PFSK-1 (cell line): ENCODE measurements around the gene KCNK17.

ENCODE experiments used
- FOXP2 ChIP-seq: optimal IDR thresholded peaks from 2 replicates; pipeline ENCODE3; 2011; ENCODE audit warnings: borderline replicate concordance, control low read depth, inconsistent platforms; ENCODE audit not compliant: insufficient read depth; ENCODE audit errors: extremely low read length, extremely low read depth
- POLR2AphosphoS5 ChIP-seq: IDR thresholded peaks from 2 replicates; pipeline ENCODE4 v1.6.1; 2012; ENCODE audit warnings: low read depth, mild to moderate bottlenecking, control low read depth, low read length, moderate library complexity
- SIN3A ChIP-seq: IDR thresholded peaks from 2 replicates; pipeline ENCODE4 v1.6.1; 2012; ENCODE audit warnings: mild to moderate bottlenecking, low read length, moderate library complexity, borderline replicate concordance; ENCODE audit not compliant: insufficient read depth
- TAF1 ChIP-seq: IDR thresholded peaks from 2 replicates; pipeline ENCODE4 v1.6.1; 2012; ENCODE audit warnings: low read length, control low read depth, borderline replicate concordance; ENCODE audit not compliant: insufficient read depth
- TF ChIP-seq, protein P1 (sequence below), 2 experiments: IDR thresholded peaks; 2 replicates each; pipeline versions ENCODE4 v1.6.1 to v1.8.0; 2011 to 2012; ENCODE audit warnings: low read depth in 2 of 2, low read length in 2 of 2, control low read depth in 1 of 2, inconsistent platforms in 1 of 2, mild to moderate bottlenecking in 1 of 2, moderate library complexity in 1 of 2; ENCODE audit not compliant: insufficient read depth in 1 of 2

- TF ChIP-seq TAF1 = no peak
- TF ChIP-seq POLR2AphosphoS5 = no peak
- TF ChIP-seq, protein P1, sequence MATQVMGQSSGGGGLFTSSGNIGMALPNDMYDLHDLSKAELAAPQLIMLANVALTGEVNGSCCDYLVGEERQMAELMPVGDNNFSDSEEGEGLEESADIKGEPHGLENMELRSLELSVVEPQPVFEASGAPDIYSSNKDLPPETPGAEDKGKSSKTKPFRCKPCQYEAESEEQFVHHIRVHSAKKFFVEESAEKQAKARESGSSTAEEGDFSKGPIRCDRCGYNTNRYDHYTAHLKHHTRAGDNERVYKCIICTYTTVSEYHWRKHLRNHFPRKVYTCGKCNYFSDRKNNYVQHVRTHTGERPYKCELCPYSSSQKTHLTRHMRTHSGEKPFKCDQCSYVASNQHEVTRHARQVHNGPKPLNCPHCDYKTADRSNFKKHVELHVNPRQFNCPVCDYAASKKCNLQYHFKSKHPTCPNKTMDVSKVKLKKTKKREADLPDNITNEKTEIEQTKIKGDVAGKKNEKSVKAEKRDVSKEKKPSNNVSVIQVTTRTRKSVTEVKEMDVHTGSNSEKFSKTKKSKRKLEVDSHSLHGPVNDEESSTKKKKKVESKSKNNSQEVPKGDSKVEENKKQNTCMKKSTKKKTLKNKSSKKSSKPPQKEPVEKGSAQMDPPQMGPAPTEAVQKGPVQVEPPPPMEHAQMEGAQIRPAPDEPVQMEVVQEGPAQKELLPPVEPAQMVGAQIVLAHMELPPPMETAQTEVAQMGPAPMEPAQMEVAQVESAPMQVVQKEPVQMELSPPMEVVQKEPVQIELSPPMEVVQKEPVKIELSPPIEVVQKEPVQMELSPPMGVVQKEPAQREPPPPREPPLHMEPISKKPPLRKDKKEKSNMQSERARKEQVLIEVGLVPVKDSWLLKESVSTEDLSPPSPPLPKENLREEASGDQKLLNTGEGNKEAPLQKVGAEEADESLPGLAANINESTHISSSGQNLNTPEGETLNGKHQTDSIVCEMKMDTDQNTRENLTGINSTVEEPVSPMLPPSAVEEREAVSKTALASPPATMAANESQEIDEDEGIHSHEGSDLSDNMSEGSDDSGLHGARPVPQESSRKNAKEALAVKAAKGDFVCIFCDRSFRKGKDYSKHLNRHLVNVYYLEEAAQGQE (IDR thresholded peaks at IDR 0.05; ENCODE audit: insufficient read depth in 1 of 2, low read depth in 2 of 2, low read length in 2 of 2) = no peak
- TF ChIP-seq SIN3A = no peak
- no peak for TF ChIP-seq FOXP2
Observed at GRCh38 chr6:39320363-39320984, 6.3 kb upstream of the KCNK17 start.
